Liver (tissue), 9 donors: ENCODE results near the gene UBXN1. TPM values are rescaled to one million over a fixed set of nuclear protein-coding genes. Genes with fewer than 3 reads are reported as not detected.

ENCODE experiments used
- DNase-seq: peaks from one replicate; pipeline ENCODE4 v3.0.0-alpha.2; 2017; ENCODE audit warnings: low spot score
- H3K27ac ChIP-seq, 2 donors: one replicate each; pipeline ENCODE4 v1.7.0; 2013; ENCODE audit warnings: inconsistent platforms in 2 of 2, low read length in 2 of 2, control low read depth in 1 of 2, low read depth in 1 of 2, mild to moderate bottlenecking in 1 of 2
- H3K27me3 ChIP-seq, 4 donors: one replicate each; pipeline versions ENCODE4 v1.6.1 to v1.7.0; 2013; ENCODE audit warnings: low read length in 3 of 4, inconsistent platforms in 1 of 4, mild to moderate bottlenecking in 1 of 4, moderate library complexity in 1 of 4; ENCODE audit not compliant: control insufficient read depth in 4 of 4, insufficient read depth in 4 of 4
- H3K36me3 ChIP-seq, 4 donors: one replicate each; pipeline versions ENCODE4 v1.6.1 to v1.7.0; 2013; ENCODE audit warnings: low read length in 3 of 4, mild to moderate bottlenecking in 3 of 4, low read depth in 1 of 4, moderate library complexity in 1 of 4; ENCODE audit not compliant: control insufficient read depth in 4 of 4, insufficient read depth in 3 of 4
- H3K4me1 ChIP-seq, 4 donors: one replicate each; pipeline versions ENCODE4 v1.6.1 to v1.7.0; 2013; ENCODE audit warnings: low read length in 3 of 4, mild to moderate bottlenecking in 3 of 4, moderate library complexity in 1 of 4; ENCODE audit not compliant: control insufficient read depth in 4 of 4, insufficient read depth in 4 of 4
- H3K4me3 ChIP-seq, 3 donors: one replicate each; pipeline versions ENCODE4 v1.6.1 to v1.7.0; 2013; ENCODE audit warnings: low read length in 3 of 3, control low read depth in 1 of 3, low read depth in 1 of 3, mild to moderate bottlenecking in 1 of 3
- H3K9ac ChIP-seq, 2 donors: one replicate each; pipeline ENCODE4 v1.7.0; 2013; ENCODE audit warnings: low read length in 2 of 2, mild to moderate bottlenecking in 2 of 2, moderate library complexity in 2 of 2, control low read depth in 1 of 2, low read depth in 1 of 2
- H3K9me3 ChIP-seq, 4 donors: one replicate each; pipeline versions ENCODE4 v1.6.1 to v1.7.0; 2013; ENCODE audit warnings: low read length in 3 of 4; ENCODE audit not compliant: control insufficient read depth in 4 of 4
- ATF3 ChIP-seq: IDR thresholded peaks from 2 replicates; pipeline ENCODE4 v1.6.1; 2016; ENCODE audit warnings: antibody characterized with exemption
- CTCF ChIP-seq: fragments of 150-350 bp; IDR thresholded peaks from 2 replicates; pipeline ENCODE4 v1.5.1; 2017; ENCODE audit warnings: improper control_type of control experiment, low read depth, low read length; ENCODE audit not compliant: missing input control
- EGR1 ChIP-seq, 2 donors: IDR thresholded peaks; 2 replicates each; pipeline ENCODE4 v1.6.1; 2016 to 2018; ENCODE audit warnings: antibody characterized with exemption in 2 of 2, low read depth in 2 of 2
- FOXA1 ChIP-seq: IDR thresholded peaks from 2 replicates; pipeline ENCODE4 v1.6.1; 2016; ENCODE audit warnings: antibody characterized with exemption
- FOXA2 ChIP-seq: IDR thresholded peaks from 2 replicates; pipeline ENCODE4 v1.6.1; 2016; ENCODE audit warnings: antibody characterized with exemption
- GABPA ChIP-seq, 2 donors: IDR thresholded peaks in 1 of 2; conservative IDR thresholded peaks in 1 of 2; 2 replicates each; pipeline ENCODE4 v1.6.1; 2016; ENCODE audit warnings: antibody characterized with exemption in 2 of 2, mild to moderate bottlenecking in 1 of 2, moderate library complexity in 1 of 2
- HNF4A ChIP-seq, 2 donors: conservative IDR thresholded peaks; 2 replicates each; pipeline ENCODE4 v1.6.1; 2016; ENCODE audit warnings: antibody characterized with exemption in 2 of 2, mild to moderate bottlenecking in 2 of 2
- HNF4G ChIP-seq: IDR thresholded peaks from 2 replicates; pipeline ENCODE4 v1.6.1; 2016; ENCODE audit warnings: antibody characterized with exemption
- JUND ChIP-seq, 2 donors: IDR thresholded peaks; 2 replicates each; pipeline ENCODE4 v1.6.1; 2016; ENCODE audit warnings: antibody characterized with exemption in 2 of 2
- MAX ChIP-seq: IDR thresholded peaks from 2 replicates; pipeline ENCODE4 v1.6.1; 2016; ENCODE audit warnings: antibody characterized with exemption
- NR2F2 ChIP-seq: IDR thresholded peaks from 2 replicates; pipeline ENCODE4 v1.6.1; 2016; ENCODE audit warnings: antibody characterized with exemption
- RAD21 ChIP-seq, 2 donors: IDR thresholded peaks; 2 replicates each; pipeline ENCODE4 v1.6.1; 2016; ENCODE audit warnings: antibody characterized with exemption in 2 of 2, mild to moderate bottlenecking in 2 of 2
- REST ChIP-seq: IDR thresholded peaks from 2 replicates; pipeline ENCODE4 v1.6.1; 2016; ENCODE audit warnings: antibody characterized with exemption, mild to moderate bottlenecking
- RXRA ChIP-seq, 2 donors: IDR thresholded peaks; 2 replicates each; pipeline ENCODE4 v1.6.1; 2017 to 2018; ENCODE audit warnings: antibody characterized with exemption in 2 of 2, mild to moderate bottlenecking in 1 of 2
- SP1 ChIP-seq: IDR thresholded peaks from 2 replicates; pipeline ENCODE4 v1.6.1; 2018; ENCODE audit warnings: antibody characterized with exemption, mild to moderate bottlenecking
- TAF1 ChIP-seq: conservative IDR thresholded peaks from 2 replicates; pipeline ENCODE4 v1.6.1; 2016; ENCODE audit warnings: antibody characterized with exemption, mild to moderate bottlenecking
- YY1 ChIP-seq: IDR thresholded peaks from 2 replicates; pipeline ENCODE4 v1.6.1; 2016; ENCODE audit warnings: antibody characterized with exemption, mild to moderate bottlenecking
- ZBTB33 ChIP-seq: IDR thresholded peaks from 2 replicates; pipeline ENCODE4 v1.6.1; 2016; ENCODE audit warnings: antibody characterized with exemption
- WGBS: extraction: QIAGEN DNeasy Blood & Tissue Kit; methylation state at CpG from one replicate; pipeline ENCODE4 v1.1.7; 2013; 5-methylcytosine and 5-hydroxymethylcytosine counted together
- polyA plus RNA-seq, 2 donors: library from polyadenylated mRNA; stranded (reverse) in 1 of 2; unstranded in 1 of 2; fragments of 200-250 nt in 1 of 2; fragments of >200 nt in 1 of 2; fragmentation: Nextera tagmentation in 1 of 2; extraction: Ambion mirVana in 1 of 2; gene quantifications; one replicate each; pipeline versions ENCODE4 v1.2.1 to v1.2.3, GENCODE V29; 2013 to 2015
- total RNA-seq, 2 donors: library from RNA; depleted of rRNA; stranded (reverse); fragments of >200 nt; gene quantifications; one replicate each; pipeline ENCODE4 v1.2.3, GENCODE V29; 2014
- donor health status: healthy.
- donor health status: healthy.
- donor health status: healthy.
- donor health status: healthy.
- donor health status: healthy.

The UBXN1 gene
- total and polyA plus RNA-seq, 4 donors, result 31.4 to 45.7 (median 41.2) TPM

- H3K9me3 ChIP-seq, result no peaks in the 10 kb centered on the region
- TF ChIP-seq HNF4G, result no peak
- TF ChIP-seq SP1, result no peak
- no peak for TF ChIP-seq FOXA1
- no peak for TF ChIP-seq YY1
- no peak for TF ChIP-seq RAD21 (IDR thresholded peaks at IDR 0.05)
- TF ChIP-seq EGR1 (IDR thresholded peaks at IDR 0.05; ENCODE audit: low read depth in 2 of 2), result no peak
- TF ChIP-seq MAX, result no peak
- TF ChIP-seq FOXA2, result no peak
- no peak for TF ChIP-seq REST
- no peak for TF ChIP-seq CTCF
- no peak for TF ChIP-seq NR2F2
- no peak for TF ChIP-seq HNF4A (conservative IDR thresholded peaks at IDR 0.05)
- no peak for TF ChIP-seq RXRA (IDR thresholded peaks at IDR 0.05)
- TF ChIP-seq JUND (IDR thresholded peaks at IDR 0.05), result no peak
- TF ChIP-seq TAF1, result no peak
- no peak for TF ChIP-seq GABPA (IDR thresholded peaks at IDR 0.05 in 1 of 2, conservative IDR thresholded peaks at IDR 0.05 in 1 of 2)
- no peak for TF ChIP-seq ATF3
- H3K27ac ChIP-seq, result peak overlapping the region; percentile 96 to 97
- peak overlapping the region; percentile 70 to 80 for H3K9ac ChIP-seq
- H3K4me1 ChIP-seq, result peaks cover 4 to 31% (median 25%) of the 10 kb centered on the region in 4 donors
- DNase-seq, result no peak
- peaks cover 0 to 14% (median 7%) of the 10 kb centered on the region in 4 donors for H3K36me3 ChIP-seq
- H3K27me3 ChIP-seq, result no peaks in the 10 kb centered on the region
- peak overlapping the region; percentile 88 to 95 (median 95) for H3K4me3 ChIP-seq
- 9% methylated on average over 11 of the region's 11 CpGs for WGBS
Observed at GRCh38 chr11:62645671-62645945, 33.3 kb downstream of the UBXN1 start.

- no peak for DNase-seq
- no peaks in the 10 kb centered on the region for H3K9me3 ChIP-seq
- no peaks in the 10 kb centered on the region for H3K27me3 ChIP-seq
- no peak overlapping the region for H3K4me3 ChIP-seq
- H3K36me3 ChIP-seq, result peaks cover 0 to 11% (median 5%) of the 10 kb centered on the region in 4 donors
- H3K4me1 ChIP-seq, result peaks cover 4 to 31% (median 26%) of the 10 kb centered on the region in 4 donors
- 77% methylated on average over 8 of the region's 8 CpGs for WGBS
- no peak overlapping the region for H3K27ac ChIP-seq
- TF ChIP-seq MAX (no peak), FOXA2 (no peak), GABPA (IDR thresholded peaks at IDR 0.05 in 1 of 2, conservative IDR thresholded peaks at IDR 0.05 in 1 of 2) (no peak), HNF4G (no peak), SP1 (no peak), RAD21 (IDR thresholded peaks at IDR 0.05) (no peak), ZBTB33 (no peak), TAF1 (no peak), JUND (IDR thresholded peaks at IDR 0.05) (no peak), YY1 (no peak), NR2F2 (no peak), EGR1 (IDR thresholded peaks at IDR 0.05; ENCODE audit: low read depth in 2 of 2) (no peak), REST (no peak)
- H3K9ac ChIP-seq, result no peak overlapping the region
Observed at GRCh38 chr11:62644220-62644619, 34.7 kb downstream of the UBXN1 start.
